CD4-positive, alpha-beta T cell (primary cell): ENCODE measurements around the gene NRF1. TPM values are rescaled to one million over a fixed set of nuclear protein-coding genes. Genes with fewer than 3 reads are reported as not detected.

Experiments used
- ATAC-seq: fragments of 200-7000 bp; cut with Tn5 transposase; one replicate; pipeline ENCODE4 v1.10.0; 2022; ENCODE audit warnings: mild to moderate bottlenecking; ENCODE audit not compliant: poor library complexity
- CTCF ChIA-PET: fragments of 350-600 bp; sonication (Branson Sonifier 250); formaldehyde crosslinking; loops from one replicate; lab custom pipeline; 2021; ENCODE audit warnings: antibody characterized with exemption, inconsistent platforms; lab: Charles Lee
- POLR2A ChIA-PET: fragments of 350-600 bp; sonication (Branson Sonifier 250); formaldehyde crosslinking; loops from one replicate; lab custom pipeline; 2021; ENCODE audit warnings: antibody characterized with exemption, inconsistent platforms; lab: Charles Lee
- DNase-seq, 14 experiments: peaks; one replicate each; pipeline ENCODE4 v3.0.0-alpha.2; 2013 to 2020; ENCODE audit warnings: mixed read lengths in 2 of 14
- H3K27ac ChIP-seq, 2 donors: one replicate each; pipeline versions ENCODE4 v1.5.1 to v1.7.0; 2013; ENCODE audit warnings: low read length in 2 of 2, low read depth in 1 of 2, mild to moderate bottlenecking in 1 of 2
- H3K27me3 ChIP-seq, 2 experiments: 1 replicate in 1 of 2; 2 replicates in 1 of 2; pipeline versions ENCODE4 v1.6.1 to v1.7.0; 2013; ENCODE audit warnings: low read length in 2 of 2, control low read depth in 1 of 2, mild to moderate bottlenecking in 1 of 2, moderate library complexity in 1 of 2; ENCODE audit not compliant: insufficient read depth in 2 of 2, control insufficient read depth in 1 of 2
- H3K36me3 ChIP-seq: one replicate; pipeline ENCODE4 v1.6.1; 2013; ENCODE audit warnings: low read length, control low read depth; ENCODE audit not compliant: insufficient read depth
- H3K4me1 ChIP-seq: one replicate; pipeline ENCODE4 v1.6.1; 2013; ENCODE audit warnings: low read length, control low read depth; ENCODE audit not compliant: insufficient read depth
- H3K4me3 ChIP-seq: one replicate; pipeline ENCODE4 v1.5.1; 2013; ENCODE audit warnings: mild to moderate bottlenecking, low read length, moderate library complexity
- H3K9me3 ChIP-seq, 2 experiments: 1 replicate in 1 of 2; 2 replicates in 1 of 2; pipeline versions ENCODE4 v1.6.1 to v1.7.0; 2013; ENCODE audit warnings: low read length in 2 of 2, mild to moderate bottlenecking in 2 of 2, control low read depth in 1 of 2, moderate library complexity in 1 of 2; ENCODE audit not compliant: control insufficient read depth in 1 of 2, insufficient read depth in 1 of 2
- H3K27ac Mint-ChIP-seq: one replicate; pipeline ENCODE4 v1.8.0; 2020; ENCODE audit warnings: mixed read lengths
- H3K27me3 Mint-ChIP-seq: one replicate; pipeline ENCODE4 v1.8.0; 2021; ENCODE audit warnings: mixed read lengths
- H3K36me3 Mint-ChIP-seq: one replicate; pipeline ENCODE4 v1.8.0; 2021; ENCODE audit warnings: low read depth, mixed read lengths
- H3K4me1 Mint-ChIP-seq: one replicate; pipeline ENCODE4 v1.8.0; 2021; ENCODE audit warnings: low read depth, mixed read lengths
- H3K4me3 Mint-ChIP-seq: one replicate; pipeline ENCODE4 v1.8.0; 2020; ENCODE audit warnings: mild to moderate bottlenecking, mixed read lengths
- H3K9me3 Mint-ChIP-seq: one replicate; pipeline ENCODE4 v1.8.0; 2020; ENCODE audit warnings: mixed read lengths
- CTCF ChIP-seq: fragments of 200-600 bp; IDR thresholded peaks from one replicate; pipeline ENCODE4 v1.8.0; 2022; ENCODE audit warnings: antibody characterized with exemption, mild to moderate bottlenecking
- intact Hi-C, 2 experiments: fragments of 100-400 bp; cut with DNase I in 1 of 2; cut with micrococcal nuclease in 1 of 2; formaldehyde crosslinking; loops; one replicate each; pipeline versions ENCODE4 v1.15.1 to v1.9.0; 2023 to 2025; cut with DNase I, micrococcal nuclease
- total RNA-seq, 174 experiments: library from RNA in 2 of 174; stranded (reverse) in 2 of 174; gene quantifications; one replicate each; pipeline ENCODE4 v1.2.3 and lab custom pipeline; 2021 to 2026

NRF1 gene
- total RNA-seq, 2 experiments from 2014 or later, result 35.4 to 36.1 TPM

GRCh38 chr7:129762387-129762969 is 151.0 kb downstream of the NRF1 start:
- H3K4me1 ChIP-seq, result peaks cover 5% of the 10 kb centered on the region
- ATAC-seq (no peak), DNase-seq (no peak)
- Mint-ChIP-seq H3K9me3 (no peaks in the 10 kb centered on the region), H3K27ac (no peak overlapping the region), H3K4me3 (no peak overlapping the region), H3K4me1 (no peaks in the 10 kb centered on the region), H3K27me3 (no peaks in the 10 kb centered on the region), H3K36me3 (peaks cover 6% of the 10 kb centered on the region)
- no peaks in the 10 kb centered on the region for H3K36me3 ChIP-seq
- no peaks in the 10 kb centered on the region for H3K9me3 ChIP-seq
- no peaks in the 10 kb centered on the region for H3K27me3 ChIP-seq
- TF ChIP-seq CTCF, result no peak
- intact Hi-C loops, result no loop called here
- no peak overlapping the region for H3K27ac ChIP-seq
- ChIA-PET POLR2A (no interaction called here), CTCF (interaction anchor here (0.5 kb wide), 1 partner anchor 361 kb away, joined by 5 read pairs; no protein-coding TSS in a partner anchor)
- H3K4me3 ChIP-seq, result no peak overlapping the region

GRCh38 chr7:129764247-129765084 is 152.9 kb downstream of the NRF1 start:
- intact Hi-C loops, result no loop called here
- ATAC-seq, result no peak
- CTCF ChIA-PET, result no interaction called here

GRCh38 chr7:129765352-129765751 is 153.8 kb downstream of the NRF1 start:
- Histone ChIP-seq H3K36me3 (no peaks in the 10 kb centered on the region), H3K9me3 (no peaks in the 10 kb centered on the region), H3K4me1 (peaks cover 5% of the 10 kb centered on the region), H3K4me3 (no peak overlapping the region), H3K27me3 (no peaks in the 10 kb centered on the region), H3K27ac (no peak overlapping the region)
- Mint-ChIP-seq H3K4me1 (no peaks in the 10 kb centered on the region), H3K36me3 (no peaks in the 10 kb centered on the region), H3K27me3 (no peaks in the 10 kb centered on the region), H3K9me3 (no peaks in the 10 kb centered on the region), H3K27ac (no peak overlapping the region), H3K4me3 (no peak overlapping the region)
- ChIA-PET POLR2A (no interaction called here), CTCF (no interaction called here)
- ATAC-seq (no peak), DNase-seq (no peak)
- no peak for TF ChIP-seq CTCF
- intact Hi-C loops, result no loop called here

More at GRCh38 chr7:129764247-129765084, 152.9 kb downstream of the NRF1 start:
- no peak overlapping the region for H3K27ac Mint-ChIP-seq
- no peaks in the 10 kb centered on the region for H3K4me1 Mint-ChIP-seq
- H3K9me3 ChIP-seq, result no peaks in the 10 kb centered on the region
- H3K4me3 Mint-ChIP-seq, result no peak overlapping the region
- no peaks in the 10 kb centered on the region for H3K36me3 Mint-ChIP-seq
- peaks cover 5% of the 10 kb centered on the region for H3K4me1 ChIP-seq
- no peak for TF ChIP-seq CTCF
- H3K9me3 Mint-ChIP-seq, result no peaks in the 10 kb centered on the region
- H3K27me3 ChIP-seq, result no peaks in the 10 kb centered on the region
- H3K36me3 ChIP-seq, result no peaks in the 10 kb centered on the region
- H3K4me3 ChIP-seq, result no peak overlapping the region
- POLR2A ChIA-PET, result no interaction called here
- no peak overlapping the region for H3K27ac ChIP-seq
- DNase-seq, result no peak
- no peaks in the 10 kb centered on the region for H3K27me3 Mint-ChIP-seq
